Mononuclear cell (primary cell): Measurements from ENCODE around the gene UBQLN2. TPM values are rescaled to one million over a fixed set of nuclear protein-coding genes. Genes with fewer than 3 reads are reported as not detected.
"Not testable (repeated sequence)": the region's sequence is repeated elsewhere in the genome, so short reads cannot be mapped to it uniquely, and the experiment has no call there.

Experiments
- H3K27me3 ChIP-seq: 2 replicates; pipeline ENCODE4 v1.6.0; 2011; ENCODE audit warnings: low read length, control low read depth; ENCODE audit not compliant: insufficient read depth
- H3K4me1 ChIP-seq: 2 replicates; pipeline ENCODE4 v1.5.1; 2011; ENCODE audit warnings: mild to moderate bottlenecking, low read length, control low read depth; ENCODE audit not compliant: insufficient read depth
- H3K4me3 ChIP-seq: 2 replicates; pipeline ENCODE4 v1.5.1; 2011; ENCODE audit warnings: mild to moderate bottlenecking, low read length, moderate library complexity
- H3K9me3 ChIP-seq: 2 replicates; pipeline ENCODE4 v1.5.1; 2011; ENCODE audit warnings: low read depth, mild to moderate bottlenecking, control low read depth, low read length
- total RNA-seq: library from RNA; depleted of rRNA; stranded (reverse); fragments of >200 nt; gene quantifications from one replicate; pipeline ENCODE4 v1.2.3, GENCODE V29; 2012

UBQLN2 gene
- total RNA-seq, 1 donor: 20.7 TPM

DNA sequence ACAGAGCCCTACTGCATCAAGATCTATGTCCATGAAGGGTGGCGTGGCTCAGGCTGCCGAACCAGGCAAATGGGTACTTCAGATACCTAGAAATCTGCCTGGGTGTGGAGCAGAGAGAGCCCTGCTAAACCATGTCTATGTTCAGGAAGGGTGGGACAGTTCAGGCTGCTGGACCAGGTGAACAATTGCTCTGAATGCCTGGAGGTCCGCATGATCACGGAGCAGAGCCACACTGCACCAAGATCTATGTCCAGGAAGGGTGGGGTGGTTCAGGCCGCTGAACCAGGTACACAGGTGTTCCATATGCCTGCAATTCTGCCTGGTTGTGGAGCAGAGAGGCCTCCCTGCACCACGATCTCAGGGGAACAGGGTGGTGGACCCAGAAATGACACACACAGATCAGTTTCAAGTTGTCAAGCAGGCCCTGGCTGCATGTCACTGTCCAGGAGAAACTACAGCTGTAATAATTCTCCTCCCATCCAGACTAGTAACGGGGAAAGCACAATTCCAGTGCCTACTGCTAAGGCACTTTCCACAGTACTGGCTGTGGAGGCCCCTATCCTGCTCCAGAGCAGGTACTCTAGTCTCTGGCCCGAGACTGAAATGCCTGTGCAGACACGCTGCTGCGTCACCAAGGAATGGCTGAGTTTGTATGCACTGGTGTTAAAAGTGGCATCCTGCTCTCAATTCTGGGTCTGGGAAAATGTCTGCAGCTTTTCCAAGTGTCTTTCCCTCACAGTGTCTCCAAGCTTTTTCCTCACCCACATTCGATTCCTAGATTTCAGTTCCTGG lies 25.2 kb downstream of the UBQLN2 start:
- no peaks in the 10 kb centered on the region for H3K4me1 ChIP-seq
- H3K4me3 ChIP-seq: no peak overlapping the region
- no peaks in the 10 kb centered on the region for H3K9me3 ChIP-seq
- no peaks in the 10 kb centered on the region for H3K27me3 ChIP-seq

DNA sequence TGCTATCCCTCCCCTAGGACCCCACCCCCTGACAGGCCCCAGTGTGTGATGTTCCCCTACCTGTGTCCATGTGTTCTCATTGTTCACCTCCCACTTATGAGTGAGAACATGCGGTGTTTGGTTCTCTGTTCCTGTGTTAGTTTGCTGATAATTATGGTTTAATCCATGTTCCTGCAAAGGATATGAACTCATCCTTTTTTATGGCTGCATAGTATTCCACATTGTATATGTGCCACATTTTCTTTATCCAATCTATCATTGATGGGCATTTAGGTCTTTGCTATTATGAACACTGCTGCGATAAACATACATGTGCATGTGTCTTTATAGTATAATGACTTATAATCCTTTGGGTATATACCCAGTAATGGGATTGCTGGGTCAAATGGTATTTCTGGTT lies 28.4 kb downstream of the UBQLN2 start:
- H3K9me3 ChIP-seq, H3K27me3 ChIP-seq, H3K4me3 ChIP-seq, H3K4me1 ChIP-seq: not testable (repeated sequence)

DNA sequence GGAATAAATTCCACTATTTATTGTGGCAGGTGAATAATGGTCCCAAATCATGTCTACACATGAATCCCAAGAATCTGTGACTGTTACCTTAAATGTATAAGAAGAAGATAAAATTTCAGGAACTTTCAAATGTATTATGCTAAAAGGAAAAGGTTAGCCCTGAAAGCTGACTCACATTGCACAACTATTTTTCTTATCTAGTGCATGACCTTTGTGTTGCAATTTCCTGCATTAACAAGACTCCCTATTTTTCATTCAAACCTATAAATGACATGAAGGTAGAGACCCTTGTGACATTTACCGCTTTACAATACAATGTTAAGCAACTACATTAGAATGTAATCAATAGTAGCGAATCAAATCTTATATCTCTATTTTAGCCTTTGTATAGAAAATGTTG lies 36.7 kb downstream of the UBQLN2 start:
- Histone ChIP-seq H3K4me3 (no peak overlapping the region), H3K9me3 (no peaks in the 10 kb centered on the region), H3K4me1 (no peaks in the 10 kb centered on the region)

DNA sequence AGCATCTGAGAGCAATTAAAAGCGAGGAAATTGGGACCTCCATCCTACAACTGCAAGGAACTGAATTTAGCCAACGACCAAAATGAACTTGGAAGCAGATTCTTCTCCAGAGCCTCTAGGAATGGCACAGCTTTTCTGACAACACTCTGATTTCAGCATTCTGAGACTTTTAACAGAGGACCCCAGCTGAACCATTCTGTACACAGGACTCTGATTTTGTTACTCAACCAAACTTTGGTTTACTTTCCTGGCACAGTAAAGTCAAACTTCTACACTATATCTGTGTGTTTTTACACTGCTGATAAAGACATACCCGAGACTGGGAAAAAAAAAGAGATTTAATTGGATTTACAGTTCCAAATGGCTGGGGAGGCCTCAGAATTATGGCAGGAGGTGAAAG lies 37.6 kb downstream of the UBQLN2 start:
- Histone ChIP-seq H3K4me3 (no peak overlapping the region), H3K4me1 (no peaks in the 10 kb centered on the region), H3K9me3 (no peaks in the 10 kb centered on the region), H3K27me3 (no peaks in the 10 kb centered on the region)

More for the DNA sequence above, 36.7 kb downstream of the UBQLN2 start:
- H3K27me3 ChIP-seq: no peaks in the 10 kb centered on the region

DNA sequence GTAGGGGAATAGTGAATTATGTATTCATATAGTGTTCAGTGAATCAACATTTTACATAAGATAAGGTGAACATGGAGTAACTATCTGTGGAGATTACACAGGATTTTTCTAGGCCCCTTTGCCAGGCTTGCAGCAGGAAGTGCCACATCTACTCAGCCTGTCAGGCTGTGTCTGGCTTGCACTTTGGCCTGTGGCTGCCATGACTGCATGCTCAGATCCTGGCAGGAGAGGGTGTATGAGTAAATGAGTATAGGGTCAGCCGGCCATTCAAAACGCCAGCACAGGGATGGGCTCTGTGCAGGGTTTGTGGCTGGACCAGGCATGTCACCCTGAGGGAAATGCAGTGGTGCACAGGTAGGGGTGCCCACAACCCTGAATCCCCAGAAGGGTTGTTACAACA lies 51.9 kb downstream of the UBQLN2 start:
- H3K27me3 ChIP-seq: no peaks in the 10 kb centered on the region

More for the DNA sequence above, 51.9 kb downstream of the UBQLN2 start:
- H3K4me1 ChIP-seq: no peaks in the 10 kb centered on the region
- no peak overlapping the region for H3K4me3 ChIP-seq
- no peaks in the 10 kb centered on the region for H3K9me3 ChIP-seq

Other genes with a start within 250 kb of the UBQLN2 start
- 8.7 TPM for gene NBDY, start 165.6 kb downstream of the UBQLN2 start, total RNA-seq